ENCODE results near the gene SLC25A39.

The SLC25A39 gene

GRCh38 chr17:44320066-44320465 lies 4.6 kb downstream of the SLC25A39 start:
- DNase-seq (ENCODE audit: extremely low read depth, low read depth), result no peak
- TF ChIP-seq CTCF (IDR thresholded peaks at IDR 0.05; ENCODE audit: low read depth, low read length, missing control alignments), result no peak

GRCh38 chr17:44318077-44318892 lies 6.3 kb downstream of the SLC25A39 start:
- no peak for TF ChIP-seq CTCF (IDR thresholded peaks at IDR 0.05; ENCODE audit: low read depth, low read length, missing control alignments)
- no peak for DNase-seq (ENCODE audit: extremely low read depth, low read depth)
- H3K4me3 ChIP-seq (replicated peaks; ENCODE audit: low read depth, low read length), result no peak overlapping the region

More at GRCh38 chr17:44320066-44320465, 4.6 kb downstream of the SLC25A39 start:
- H3K4me3 ChIP-seq (replicated peaks; ENCODE audit: low read depth, low read length), result no peak overlapping the region

DNA sequence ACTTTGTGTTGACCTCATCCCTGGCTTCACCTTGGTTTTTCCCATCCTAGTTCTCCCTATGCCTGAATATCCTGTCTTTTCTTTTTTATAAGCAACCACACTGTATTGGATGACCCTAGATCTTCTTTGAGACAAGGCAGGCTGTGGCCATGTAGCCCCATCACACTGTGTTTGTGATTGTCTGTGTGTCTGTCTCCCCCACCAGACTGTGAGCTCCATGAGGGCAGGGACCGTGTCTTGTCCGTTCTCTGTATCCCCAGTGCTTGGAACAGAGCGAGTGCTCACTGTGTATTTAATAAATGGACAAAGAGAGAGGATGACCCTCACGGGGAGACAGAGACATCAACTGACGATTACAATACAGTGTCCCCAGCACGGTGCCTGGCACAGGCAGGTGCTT lies 7.1 kb downstream of the SLC25A39 start:
- no peak for DNase-seq (ENCODE audit: extremely low read depth, low read depth)

DNA sequence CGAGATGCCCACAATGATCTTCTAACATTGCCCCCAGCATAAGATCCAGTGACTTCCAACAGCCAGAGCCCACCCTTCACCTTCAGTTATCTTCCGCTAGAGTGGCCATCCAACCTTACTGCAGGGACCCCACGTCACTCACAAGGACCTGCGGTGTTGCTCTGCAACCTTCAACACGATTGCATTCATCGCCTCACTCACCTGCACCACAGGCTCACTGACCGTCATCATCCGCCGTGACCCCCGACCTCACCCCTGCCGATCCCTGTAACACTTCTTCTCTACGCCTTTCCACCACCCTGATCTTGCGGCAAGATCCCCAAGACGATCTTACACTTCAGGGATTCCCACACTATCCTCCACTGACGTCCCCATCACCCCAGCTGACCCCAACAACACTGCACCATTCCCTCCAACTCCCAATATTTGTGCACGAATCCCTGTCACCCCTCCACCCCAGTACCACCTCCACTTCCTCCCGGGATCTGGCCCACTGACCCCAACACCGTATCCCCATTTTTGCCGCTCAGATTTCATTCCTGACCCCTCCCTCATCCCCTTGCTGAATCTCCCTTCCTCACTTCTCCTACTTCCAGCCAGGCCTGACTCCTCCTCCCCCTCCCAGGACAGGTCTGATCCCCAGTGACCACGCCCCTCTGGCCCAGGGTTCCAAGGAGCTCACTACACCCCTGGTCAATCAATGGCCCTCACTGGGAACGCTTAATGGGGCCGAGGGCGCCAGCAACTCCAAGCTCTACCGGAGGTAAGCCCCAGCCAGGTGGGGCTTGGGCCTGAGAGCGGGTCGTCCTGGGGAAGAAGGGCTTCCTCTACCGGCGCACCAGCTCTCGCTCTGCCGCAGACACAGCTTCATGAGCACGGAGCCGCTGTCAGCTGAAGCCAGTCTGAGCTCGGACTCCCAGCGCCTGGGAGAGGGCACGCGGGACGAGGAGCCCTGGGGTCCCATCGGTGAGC lies 8.6 kb downstream of the SLC25A39 start:
- no peak for DNase-seq (ENCODE audit: extremely low read depth, low read depth)
- TF ChIP-seq CTCF (IDR thresholded peaks at IDR 0.05; ENCODE audit: low read depth, low read length, missing control alignments), result no peak
- no peak overlapping the region for H3K4me3 ChIP-seq (replicated peaks; ENCODE audit: low read depth, low read length)

More for the DNA sequence above, 7.1 kb downstream of the SLC25A39 start:
- no peak overlapping the region for H3K4me3 ChIP-seq (replicated peaks; ENCODE audit: low read depth, low read length)
- TF ChIP-seq CTCF (IDR thresholded peaks at IDR 0.05; ENCODE audit: low read depth, low read length, missing control alignments), result no peak

DNA sequence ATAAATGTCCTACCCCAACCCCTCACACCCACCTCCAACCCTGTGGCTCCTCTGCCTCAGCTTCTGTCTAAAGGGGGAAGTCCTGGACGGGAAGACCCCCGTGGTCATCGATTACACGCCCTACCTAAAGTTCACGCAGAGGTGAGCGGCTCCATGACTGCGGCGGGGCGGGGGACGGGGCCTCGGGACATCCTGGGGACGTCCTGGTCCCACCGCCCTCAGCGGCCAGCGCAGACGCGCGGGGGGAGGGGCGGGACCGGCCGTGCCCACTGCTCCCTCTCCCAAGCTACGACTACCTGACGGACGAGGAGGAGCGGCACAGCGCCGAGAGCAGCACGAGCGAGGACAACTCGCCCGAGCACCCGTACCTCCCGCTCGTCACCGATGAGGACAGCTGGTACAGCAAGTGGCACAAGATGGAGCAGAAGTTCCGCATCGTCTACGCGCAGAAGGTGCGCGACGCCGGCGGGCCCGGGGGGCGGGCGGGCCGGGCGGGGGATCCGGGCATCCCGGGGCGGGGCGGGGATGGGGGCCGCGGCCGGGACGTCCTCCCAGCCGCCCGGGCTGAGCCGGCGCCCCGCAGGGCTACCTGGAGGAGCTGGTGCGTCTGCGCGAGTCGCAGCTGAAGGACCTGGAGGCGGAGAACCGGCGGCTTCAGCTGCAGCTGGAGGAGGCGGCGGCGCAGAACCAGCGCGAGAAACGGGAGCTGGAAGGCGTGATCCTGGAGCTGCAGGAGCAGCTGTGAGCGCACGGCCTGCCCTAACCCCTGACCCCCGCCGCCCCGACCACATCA lies 9.6 kb downstream of the SLC25A39 start:
- peak overlapping the region; percentile 19; the same call in 1 of the 2 replicates for H3K4me3 ChIP-seq (replicated peaks; ENCODE audit: low read depth, low read length)
- no peak for TF ChIP-seq CTCF (IDR thresholded peaks at IDR 0.05; ENCODE audit: low read depth, low read length, missing control alignments)

GRCh38 chr17:44314524-44314868 lies 10.1 kb downstream of the SLC25A39 start:
- no peak for TF ChIP-seq CTCF (IDR thresholded peaks at IDR 0.05; ENCODE audit: low read depth, low read length, missing control alignments)

More for the DNA sequence above, 9.6 kb downstream of the SLC25A39 start:
- no peak for DNase-seq (ENCODE audit: extremely low read depth, low read depth)

More at GRCh38 chr17:44314524-44314868, 10.1 kb downstream of the SLC25A39 start:
- no peak for DNase-seq (ENCODE audit: extremely low read depth, low read depth)
- no peak overlapping the region for H3K4me3 ChIP-seq (replicated peaks; ENCODE audit: low read depth, low read length)
